ENCODE measurements around the gene STIM1. TPM values are rescaled to one million over a fixed set of nuclear protein-coding genes. Genes with fewer than 3 reads are reported as not detected.

Gene STIM1
- total RNA-seq, 4 donors from 2014 or later, result 50.1 to 112 (median 63.3) TPM

DNA sequence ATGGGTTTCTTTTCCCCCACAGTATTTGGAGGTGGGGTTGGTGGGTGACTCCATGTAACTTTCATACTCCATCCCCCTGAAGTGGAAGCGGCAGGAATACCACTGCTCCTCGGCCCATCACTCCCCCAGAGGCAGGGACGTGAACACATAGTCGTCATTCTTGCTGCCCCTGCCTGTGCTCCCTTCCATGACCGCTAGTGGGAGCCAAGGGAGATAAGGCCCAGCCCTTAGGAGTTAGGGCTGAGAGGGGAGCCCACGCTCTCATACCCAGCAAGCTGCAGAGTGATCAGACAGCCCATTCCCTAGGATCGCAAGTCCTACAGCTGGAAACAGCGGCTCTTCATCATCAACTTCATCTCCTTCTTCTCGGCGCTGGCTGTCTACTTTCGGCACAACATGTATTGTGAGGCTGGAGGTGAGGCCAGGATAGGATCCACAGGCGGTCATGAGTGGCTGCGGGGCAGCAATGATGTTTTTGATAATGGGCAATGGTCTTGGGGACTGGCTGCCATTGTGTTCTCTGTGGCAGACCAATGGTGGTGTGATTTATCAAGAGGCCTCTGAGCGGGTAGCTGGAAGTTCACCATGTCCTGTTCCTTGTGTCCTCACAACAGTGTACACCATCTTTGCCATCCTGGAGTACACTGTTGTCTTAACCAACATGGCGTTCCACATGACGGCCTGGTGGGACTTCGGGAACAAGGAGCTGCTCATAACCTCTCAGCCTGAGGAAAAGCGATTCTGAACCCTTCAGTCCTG lies 30.6 kb upstream of the STIM1 start:
- 73 to 76% methylated on average over 13 to 15 of the region's 18 CpGs for WGBS, 2 donors
- intact Hi-C loops (cut with DNase I), result no loop called here
- H3K27ac ChIP-seq, result no peak overlapping the region

DNA sequence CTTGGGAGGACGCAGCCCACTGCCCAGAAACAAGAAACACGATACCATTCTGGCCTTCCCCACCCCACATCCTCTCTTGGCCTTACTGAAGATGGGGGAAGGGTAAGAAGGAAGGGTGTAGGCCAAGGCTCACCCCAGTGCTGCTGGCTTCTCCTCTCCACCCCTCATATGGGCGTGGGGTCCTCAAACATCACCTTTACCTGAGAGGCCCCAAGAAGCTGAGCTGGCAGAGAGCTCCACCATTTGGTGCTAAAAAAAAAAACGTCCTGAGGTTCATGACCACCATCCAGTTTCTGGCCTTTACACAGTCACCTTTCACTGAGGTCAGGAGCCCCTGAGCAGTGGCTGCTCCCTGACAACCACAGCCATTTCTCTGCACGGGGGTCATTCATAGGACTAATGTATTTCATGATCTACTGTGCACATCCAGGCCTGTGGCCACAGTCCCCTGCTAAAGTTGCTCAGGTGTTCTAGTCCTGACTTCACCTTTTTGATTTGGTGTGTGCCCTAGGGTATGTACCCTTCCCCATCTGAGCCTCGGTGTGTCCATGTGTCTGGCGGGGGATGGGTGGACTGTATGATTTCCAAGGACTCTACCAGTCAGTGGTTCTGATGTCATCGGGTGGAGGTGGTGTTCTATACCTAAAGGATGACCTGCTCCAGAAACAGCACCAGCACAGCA lies 29.9 kb upstream of the STIM1 start:
- H3K4me3 ChIP-seq, result no peak overlapping the region
- no peak overlapping the region for H3K27ac ChIP-seq
- H3K9me3 ChIP-seq, result no peaks in the 10 kb centered on the region
- H3K27me3 ChIP-seq, result no peaks in the 10 kb centered on the region
- TF ChIP-seq POLR2A (IDR thresholded peaks at IDR 0.05), result no peak
- TF ChIP-seq, protein P1, sequence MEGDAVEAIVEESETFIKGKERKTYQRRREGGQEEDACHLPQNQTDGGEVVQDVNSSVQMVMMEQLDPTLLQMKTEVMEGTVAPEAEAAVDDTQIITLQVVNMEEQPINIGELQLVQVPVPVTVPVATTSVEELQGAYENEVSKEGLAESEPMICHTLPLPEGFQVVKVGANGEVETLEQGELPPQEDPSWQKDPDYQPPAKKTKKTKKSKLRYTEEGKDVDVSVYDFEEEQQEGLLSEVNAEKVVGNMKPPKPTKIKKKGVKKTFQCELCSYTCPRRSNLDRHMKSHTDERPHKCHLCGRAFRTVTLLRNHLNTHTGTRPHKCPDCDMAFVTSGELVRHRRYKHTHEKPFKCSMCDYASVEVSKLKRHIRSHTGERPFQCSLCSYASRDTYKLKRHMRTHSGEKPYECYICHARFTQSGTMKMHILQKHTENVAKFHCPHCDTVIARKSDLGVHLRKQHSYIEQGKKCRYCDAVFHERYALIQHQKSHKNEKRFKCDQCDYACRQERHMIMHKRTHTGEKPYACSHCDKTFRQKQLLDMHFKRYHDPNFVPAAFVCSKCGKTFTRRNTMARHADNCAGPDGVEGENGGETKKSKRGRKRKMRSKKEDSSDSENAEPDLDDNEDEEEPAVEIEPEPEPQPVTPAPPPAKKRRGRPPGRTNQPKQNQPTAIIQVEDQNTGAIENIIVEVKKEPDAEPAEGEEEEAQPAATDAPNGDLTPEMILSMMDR (IDR thresholded peaks at IDR 0.05), result no peak
- WGBS, 2 donors, result 58 to 63% methylated on average over 4 to 5 of the region's 8 CpGs
- intact Hi-C loops (cut with DNase I), result no loop called here
- no peak for DNase-seq
- peaks cover 0 to 14% (median 0%) of the 10 kb centered on the region in 3 donors for H3K4me1 ChIP-seq
- peaks cover 4 to 70% (median 33%) of the 10 kb centered on the region in 3 donors for H3K36me3 ChIP-seq

More for the DNA sequence above, 30.6 kb upstream of the STIM1 start:
- DNase-seq, result no peak
- Histone ChIP-seq H3K9me3 (no peaks in the 10 kb centered on the region), H3K27me3 (no peaks in the 10 kb centered on the region), H3K4me1 (peaks cover 0 to 15% (median 0%) of the 10 kb centered on the region in 3 donors), H3K4me3 (no peak overlapping the region), H3K36me3 (peaks cover 4 to 62% (median 33%) of the 10 kb centered on the region in 3 donors)
- TF ChIP-seq, protein P1 (IDR thresholded peaks at IDR 0.05), result peak; percentile 42 to 73 (median 59)
- no peak for TF ChIP-seq POLR2A (IDR thresholded peaks at IDR 0.05)

DNA sequence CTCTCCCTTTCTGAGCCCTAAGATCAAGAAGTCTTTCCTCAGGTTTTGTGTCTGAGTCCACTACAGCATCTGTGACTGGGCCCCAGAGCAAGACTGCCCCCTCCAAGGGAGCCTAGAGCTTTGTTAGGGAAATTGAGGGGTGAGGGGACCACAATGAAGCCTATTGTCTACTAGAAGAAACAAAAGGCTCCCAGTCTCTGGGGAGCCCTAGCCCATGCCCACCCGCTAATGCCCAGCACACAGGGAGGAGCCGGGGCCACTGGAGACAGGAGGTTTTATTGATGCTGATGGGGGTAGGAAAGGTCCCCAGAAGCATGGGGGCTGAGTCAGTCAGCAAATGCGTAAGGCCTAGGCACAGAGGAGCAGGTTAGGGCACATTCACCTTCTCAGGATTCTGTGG lies 28.7 kb upstream of the STIM1 start:
- H3K4me1 ChIP-seq, result peaks cover 0 to 23% (median 5%) of the 10 kb centered on the region in 3 donors
- DNase-seq, result no peak
- 60 to 89% methylated on average over 1 to 3 of the region's 3 CpGs for WGBS, 2 donors
- peaks cover 4 to 81% (median 33%) of the 10 kb centered on the region in 3 donors for H3K36me3 ChIP-seq
- no peak for TF ChIP-seq POLR2A (IDR thresholded peaks at IDR 0.05)
- TF ChIP-seq, protein P1 (IDR thresholded peaks at IDR 0.05), result no peak
- H3K9me3 ChIP-seq, result no peaks in the 10 kb centered on the region
- H3K27me3 ChIP-seq, result no peaks in the 10 kb centered on the region
- intact Hi-C loops (cut with DNase I), result no loop called here
- H3K27ac ChIP-seq, result no peak overlapping the region
- H3K4me3 ChIP-seq, result no peak overlapping the region

DNA sequence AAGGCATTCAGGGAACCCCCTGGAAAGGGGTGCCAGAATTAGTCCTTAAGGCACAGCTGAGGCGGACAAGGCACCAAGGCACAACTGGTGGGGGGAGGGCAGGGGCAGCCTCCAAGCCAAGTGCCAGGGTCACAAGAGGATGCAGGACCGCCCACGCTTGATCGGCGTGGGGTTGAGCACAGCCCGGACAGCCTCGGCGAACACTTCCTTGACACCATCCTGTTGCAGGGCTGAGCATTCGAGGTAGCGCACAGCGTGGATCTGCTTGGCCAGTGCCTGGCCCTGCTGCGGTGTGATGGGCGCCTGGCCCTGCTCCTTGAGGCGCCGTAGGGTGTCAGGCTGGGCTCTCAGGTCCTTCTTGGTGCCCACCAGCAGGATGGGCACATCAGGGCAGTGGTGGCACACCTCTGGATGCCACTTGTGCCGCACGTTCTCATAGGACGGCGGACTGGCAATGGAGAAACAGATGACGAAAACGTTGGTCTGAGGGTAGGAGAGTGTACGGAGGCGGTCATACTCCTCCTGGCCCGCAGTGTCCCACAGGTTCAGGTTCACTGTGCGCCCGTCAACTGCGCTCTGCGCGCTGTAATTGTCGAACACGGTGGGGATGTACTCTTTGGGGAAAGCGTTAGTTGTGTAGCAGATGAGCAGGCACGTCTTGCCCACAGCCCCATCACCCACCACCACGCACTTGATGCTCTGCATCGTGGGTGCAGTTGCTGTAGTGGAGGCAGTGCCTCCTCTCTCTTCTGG lies 27.9 kb upstream of the STIM1 start:
- TF ChIP-seq, protein P1 (IDR thresholded peaks at IDR 0.05), result no peak
- TF ChIP-seq POLR2A (IDR thresholded peaks at IDR 0.05), result no peak
- H3K27ac ChIP-seq, result no peak overlapping the region
- 88% methylated on average over 21 to 28 of the region's 35 CpGs for WGBS, 2 donors
- no peaks in the 10 kb centered on the region for H3K9me3 ChIP-seq
- intact Hi-C loops (cut with DNase I), result no loop called here
- peaks cover 4 to 31% (median 11%) of the 10 kb centered on the region in 3 donors for H3K4me1 ChIP-seq
- no peak for DNase-seq
- H3K4me3 ChIP-seq, result no peak overlapping the region
- H3K27me3 ChIP-seq, result no peaks in the 10 kb centered on the region
- H3K36me3 ChIP-seq, result peaks cover 4 to 87% (median 33%) of the 10 kb centered on the region in 3 donors
